Adipocyte (in vitro differentiated cells): ENCODE results near the gene ARFGEF3.
"Not testable (repeated sequence)": the region's sequence is repeated elsewhere in the genome, so short reads cannot be mapped to it uniquely, and the experiment has no call there.

Source experiments
- DNase-seq: peaks from one replicate; pipeline ENCODE4 v3.0.0-alpha.2; 2015; ENCODE audit warnings: low read depth
- H3K27me3 ChIP-seq: replicated peaks from 2 replicates; pipeline ENCODE4 v1.7.0; 2013; ENCODE audit warnings: mild to moderate bottlenecking, low read length, moderate library complexity; ENCODE audit not compliant: control insufficient read depth, insufficient read depth
- H3K36me3 ChIP-seq: 2 replicates; pipeline ENCODE4 v1.7.0; 2013; ENCODE audit warnings: low read length, mild to moderate bottlenecking, moderate library complexity; ENCODE audit not compliant: control insufficient read depth, insufficient read depth, severe bottlenecking
- H3K4me1 ChIP-seq: 2 replicates; pipeline ENCODE4 v1.7.0; 2013; ENCODE audit warnings: mild to moderate bottlenecking, low read length, moderate library complexity; ENCODE audit not compliant: control insufficient read depth, insufficient read depth
- H3K4me3 ChIP-seq: 2 replicates; pipeline ENCODE4 v1.7.0; 2013; ENCODE audit warnings: mild to moderate bottlenecking, low read length, moderate library complexity
- H3K9ac ChIP-seq: 2 replicates; pipeline ENCODE4 v1.7.0; 2013; ENCODE audit warnings: mild to moderate bottlenecking, low read length, moderate library complexity
- H3K9me3 ChIP-seq: 2 replicates; pipeline ENCODE4 v1.7.0; 2013; ENCODE audit warnings: mild to moderate bottlenecking, low read length, moderate library complexity; ENCODE audit not compliant: control insufficient read depth

The ARFGEF3 gene

DNA sequence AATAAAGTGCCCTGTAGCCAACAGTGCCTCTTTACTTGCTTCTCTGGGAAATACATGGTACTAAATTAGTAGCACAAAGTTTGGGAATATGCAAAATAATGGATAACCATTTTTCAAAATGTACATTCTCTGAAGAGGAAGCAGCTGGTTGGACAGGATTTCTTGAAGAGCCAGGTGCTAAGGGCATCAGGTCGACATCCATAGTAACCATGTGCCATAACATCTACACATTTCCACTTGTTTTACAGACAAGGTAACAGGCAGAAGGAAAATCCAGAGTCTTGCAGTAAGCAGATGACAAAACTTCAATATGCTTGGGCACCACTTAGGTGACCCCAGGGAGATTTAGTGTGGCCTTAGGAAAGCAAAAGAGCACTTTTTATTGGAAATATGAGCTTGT lies 179.4 kb downstream of the ARFGEF3 start:
- no peak overlapping the region for H3K4me3 ChIP-seq
- no peak for DNase-seq
- H3K36me3 ChIP-seq = no peaks in the 10 kb centered on the region
- no peaks in the 10 kb centered on the region for H3K4me1 ChIP-seq
- H3K9me3 ChIP-seq = no peaks in the 10 kb centered on the region
- no peak overlapping the region for H3K9ac ChIP-seq
- no peaks in the 10 kb centered on the region for H3K27me3 ChIP-seq

DNA sequence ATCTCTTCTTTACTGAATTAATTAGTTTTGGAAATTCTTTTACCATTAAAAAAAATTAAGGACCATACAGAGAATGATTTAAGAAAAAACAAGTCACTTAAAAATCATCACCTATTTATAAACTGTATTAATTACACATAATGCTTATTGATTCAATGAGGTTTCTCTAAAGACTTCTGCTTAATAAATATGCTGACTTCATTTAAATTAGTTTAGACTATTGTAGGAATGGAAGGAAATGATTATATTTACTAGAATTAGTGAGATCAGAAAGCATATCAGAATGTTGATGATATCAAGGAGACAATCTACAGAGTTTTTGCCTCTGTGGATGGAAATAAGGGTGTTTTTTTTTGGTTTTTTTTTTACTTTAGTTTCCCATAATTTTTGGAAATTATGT lies 181.4 kb downstream of the ARFGEF3 start:
- Histone ChIP-seq H3K36me3 (no peaks in the 10 kb centered on the region), H3K9ac (no peak overlapping the region), H3K4me1 (no peaks in the 10 kb centered on the region), H3K9me3 (no peaks in the 10 kb centered on the region), H3K27me3 (no peaks in the 10 kb centered on the region), H3K4me3 (no peak overlapping the region)
- no peak for DNase-seq

DNA sequence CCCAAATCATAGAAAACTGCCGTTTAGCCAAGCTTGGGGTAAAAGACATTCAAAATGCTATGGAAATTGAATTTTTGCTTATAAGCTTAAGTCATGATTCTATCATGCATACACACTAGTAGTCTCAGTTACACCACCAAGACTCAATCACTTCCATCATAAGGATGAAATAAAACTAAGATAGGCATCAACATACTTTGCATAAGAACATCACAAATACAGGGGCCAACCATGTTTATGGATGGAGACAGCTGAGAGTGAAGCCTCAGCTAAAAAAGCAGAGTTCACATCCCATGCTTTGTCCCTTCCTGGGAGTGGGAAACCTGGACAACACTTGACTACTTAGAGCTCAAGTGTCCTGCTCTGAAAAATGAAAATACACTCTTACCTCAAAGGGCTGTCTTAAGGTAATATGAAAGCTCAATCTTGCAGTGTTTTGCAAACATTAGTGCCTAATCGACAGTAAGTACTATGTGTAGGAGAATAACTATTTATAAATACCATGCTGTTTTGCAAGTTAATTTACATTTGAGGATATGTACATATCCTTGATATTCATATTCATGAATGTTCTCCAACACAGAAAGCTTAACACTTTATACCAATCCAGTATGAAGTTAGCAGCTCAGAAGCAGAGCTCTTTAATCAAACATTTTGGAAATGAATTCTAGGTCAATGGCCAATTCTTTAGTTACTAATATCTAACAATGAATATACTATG lies 184.0 kb downstream of the ARFGEF3 start:
- H3K9ac ChIP-seq = no peak overlapping the region
- H3K9me3 ChIP-seq = no peaks in the 10 kb centered on the region

DNA sequence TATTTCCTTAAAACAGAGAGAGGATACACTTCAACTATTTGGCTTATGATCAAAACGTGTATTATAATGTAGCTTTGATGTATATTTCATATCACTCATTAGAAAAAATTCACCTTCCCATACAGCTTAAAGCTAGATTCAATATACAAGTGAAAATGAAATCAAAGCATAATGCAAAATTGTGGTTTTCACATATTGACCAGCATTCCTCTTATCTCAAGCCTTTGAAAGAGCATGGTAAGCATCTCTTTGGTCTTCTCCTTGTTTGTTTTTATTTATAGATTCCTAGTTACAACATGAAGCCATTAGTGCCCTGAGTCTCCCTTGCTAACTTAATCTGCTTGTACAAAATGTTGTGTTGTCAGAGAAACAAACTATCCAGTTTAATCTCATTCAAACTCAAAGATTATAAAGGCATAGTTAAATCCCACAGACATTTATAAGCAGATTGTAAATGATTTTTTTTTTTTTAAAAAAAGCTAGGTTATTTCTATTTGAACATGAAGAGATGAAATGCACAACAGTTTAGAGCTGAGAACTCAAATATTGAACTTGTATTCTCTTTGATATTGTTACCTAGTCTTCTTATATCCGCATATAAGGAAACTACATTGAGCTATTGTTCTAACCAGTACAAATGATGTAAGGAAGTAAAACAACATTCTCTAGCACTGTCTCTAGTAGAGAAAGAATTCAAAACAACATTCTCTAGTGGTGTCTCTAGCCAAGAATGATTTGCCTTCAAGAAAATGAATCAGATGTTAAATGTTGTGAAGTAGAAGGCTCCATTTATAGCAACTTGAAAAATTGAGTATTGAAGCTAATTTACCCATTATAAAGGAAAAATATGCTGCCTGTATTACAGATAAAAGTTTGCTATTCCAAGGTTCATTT lies 184.8 kb downstream of the ARFGEF3 start:
- Histone ChIP-seq H3K36me3 (no peaks in the 10 kb centered on the region), H3K9ac (no peak overlapping the region), H3K9me3 (no peaks in the 10 kb centered on the region), H3K4me1 (no peaks in the 10 kb centered on the region), H3K4me3 (no peak overlapping the region), H3K27me3 (no peaks in the 10 kb centered on the region)
- peak; percentile 68 for DNase-seq

More for the DNA sequence above, 184.0 kb downstream of the ARFGEF3 start:
- Histone ChIP-seq H3K4me3 (no peak overlapping the region), H3K4me1 (no peaks in the 10 kb centered on the region), H3K36me3 (no peaks in the 10 kb centered on the region), H3K27me3 (no peaks in the 10 kb centered on the region)
- DNase-seq = no peak

DNA sequence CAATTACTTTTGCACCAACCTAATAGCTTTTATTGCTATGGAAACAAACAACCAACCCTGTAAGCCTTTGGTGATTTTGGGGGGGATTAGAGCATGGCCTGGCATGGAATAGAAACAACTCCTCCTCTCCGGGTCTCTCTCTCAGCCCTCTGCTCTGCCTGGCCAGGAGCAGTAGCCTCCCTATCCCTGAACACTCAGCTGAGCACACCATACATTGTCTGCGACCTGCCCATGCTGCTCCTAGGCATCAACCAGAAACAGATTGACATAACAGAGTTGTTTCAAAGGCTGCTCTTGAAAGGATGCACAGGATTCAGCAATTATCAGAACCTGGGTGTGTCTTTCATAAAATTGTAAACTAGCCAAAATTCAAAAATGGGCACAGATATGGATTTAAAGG lies 186.1 kb downstream of the ARFGEF3 start:
- Histone ChIP-seq H3K36me3 (no peaks in the 10 kb centered on the region), H3K9me3 (no peaks in the 10 kb centered on the region), H3K27me3 (peaks cover under 1% of the 10 kb centered on the region), H3K4me3 (no peak overlapping the region), H3K4me1 (no peaks in the 10 kb centered on the region), H3K9ac (no peak overlapping the region)
- DNase-seq = no peak

DNA sequence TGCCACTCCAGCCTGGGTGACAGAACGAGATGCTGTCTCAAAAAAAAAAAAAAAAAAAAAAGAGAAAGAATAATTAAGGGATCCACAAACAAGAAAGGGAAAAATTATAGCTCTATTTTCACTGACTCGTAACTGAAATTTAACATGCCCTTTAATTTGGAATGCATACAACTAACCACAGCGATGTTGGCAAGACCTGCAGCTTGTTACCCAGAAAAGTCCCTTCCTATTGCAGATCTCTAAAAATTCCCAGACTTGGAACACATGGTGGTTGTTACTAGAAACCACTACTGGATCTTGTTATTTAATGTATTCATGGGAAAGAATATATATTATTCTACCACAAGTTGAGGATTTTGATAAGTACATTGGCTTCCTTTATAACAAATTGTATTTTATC lies 188.2 kb downstream of the ARFGEF3 start:
- H3K9me3 ChIP-seq = no peaks in the 10 kb centered on the region
- no peak overlapping the region for H3K9ac ChIP-seq
- DNase-seq = peak; percentile 69
- peaks cover 8% of the 10 kb centered on the region for H3K27me3 ChIP-seq
- H3K4me1 ChIP-seq = no peaks in the 10 kb centered on the region
- H3K36me3 ChIP-seq = no peaks in the 10 kb centered on the region
- H3K4me3 ChIP-seq = no peak overlapping the region

DNA sequence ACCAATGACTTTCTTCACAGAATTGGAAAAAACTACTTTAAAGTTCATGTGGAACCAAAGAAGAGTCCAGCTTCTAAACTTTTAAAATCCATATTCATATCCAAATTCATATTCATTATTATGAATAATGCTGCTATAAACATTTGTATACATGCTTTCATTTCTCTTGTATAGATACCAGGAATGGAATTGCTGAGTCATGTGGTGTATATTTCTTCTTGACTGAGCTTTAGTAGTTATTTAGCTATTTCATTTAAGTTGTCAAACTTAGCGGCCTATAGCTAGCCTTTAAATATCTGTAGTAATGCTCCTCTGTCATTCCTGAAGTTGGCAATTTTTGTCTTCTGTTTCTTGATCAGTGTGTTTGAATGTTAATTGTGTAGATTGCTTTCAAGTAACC lies 196.2 kb downstream of the ARFGEF3 start:
- no peak overlapping the region for H3K4me3 ChIP-seq
- DNase-seq = no peak

DNA sequence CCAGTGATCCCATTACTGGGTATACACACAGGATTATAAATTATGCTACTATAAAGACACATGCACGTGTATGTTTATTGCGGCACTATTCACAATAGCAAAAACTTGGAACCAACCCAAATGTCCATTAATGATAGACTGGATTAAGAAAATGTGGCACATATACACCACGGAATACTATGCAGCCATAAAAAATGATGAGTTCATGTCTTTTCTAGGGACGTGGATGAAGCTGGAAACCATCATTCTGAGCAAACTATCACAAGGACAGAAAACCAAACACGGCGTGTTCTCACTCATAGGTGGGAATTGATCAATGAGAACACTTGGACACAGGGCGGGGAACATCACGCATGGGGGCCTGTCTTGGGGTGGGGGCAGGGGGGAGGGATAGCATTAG lies 206.9 kb downstream of the ARFGEF3 start:
- H3K36me3 ChIP-seq, H3K4me3 ChIP-seq, H3K27me3 ChIP-seq, H3K4me1 ChIP-seq, H3K9me3 ChIP-seq, DNase-seq, H3K9ac ChIP-seq: not testable (repeated sequence)

More for the DNA sequence above, 196.2 kb downstream of the ARFGEF3 start:
- Histone ChIP-seq H3K9ac (no peak overlapping the region), H3K27me3 (peaks cover 7% of the 10 kb centered on the region), H3K36me3 (no peaks in the 10 kb centered on the region), H3K9me3 (no peaks in the 10 kb centered on the region), H3K4me1 (no peaks in the 10 kb centered on the region)

DNA sequence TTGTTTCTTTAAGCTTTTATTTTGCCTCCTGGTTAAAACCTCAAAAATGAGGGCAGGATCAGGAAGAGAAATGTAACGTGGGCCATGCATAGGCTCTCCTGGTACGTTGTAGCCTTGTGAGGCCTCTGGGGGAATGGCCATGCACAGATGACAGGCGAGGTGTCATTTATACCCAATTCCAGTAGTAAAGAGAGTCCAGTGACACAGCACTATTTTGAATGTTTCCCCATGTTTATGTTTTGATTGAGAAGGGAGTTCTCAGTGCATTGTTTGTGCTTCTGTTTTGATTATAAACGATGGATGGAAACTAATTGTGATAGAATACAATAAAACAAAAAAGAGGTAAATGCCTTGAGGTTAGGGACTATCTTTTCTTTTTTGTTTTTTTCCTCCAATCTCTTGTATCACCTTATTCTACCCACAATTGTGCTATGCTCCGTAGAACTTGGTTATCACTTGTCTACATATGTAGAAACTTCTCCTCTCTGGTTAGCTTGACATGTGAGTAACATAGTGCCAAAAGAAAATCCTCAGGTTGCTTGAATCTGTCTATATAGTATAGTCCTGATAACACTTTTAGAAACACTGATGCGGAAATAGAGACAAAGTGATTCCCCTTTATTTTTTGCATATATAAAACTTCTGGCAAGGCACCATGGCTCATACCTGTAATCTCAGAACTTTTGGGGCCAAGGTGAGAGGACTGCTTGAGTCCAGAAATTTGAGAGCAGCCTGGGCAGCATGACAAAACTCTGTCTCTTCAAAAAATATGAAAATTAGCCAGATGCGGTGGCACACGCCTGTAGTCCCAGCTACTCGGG lies 209.1 kb downstream of the ARFGEF3 start:
- no peak for DNase-seq
- Histone ChIP-seq H3K9ac (no peak overlapping the region), H3K4me1 (no peaks in the 10 kb centered on the region), H3K27me3 (no peaks in the 10 kb centered on the region), H3K36me3 (no peaks in the 10 kb centered on the region), H3K9me3 (no peaks in the 10 kb centered on the region), H3K4me3 (no peak overlapping the region)

DNA sequence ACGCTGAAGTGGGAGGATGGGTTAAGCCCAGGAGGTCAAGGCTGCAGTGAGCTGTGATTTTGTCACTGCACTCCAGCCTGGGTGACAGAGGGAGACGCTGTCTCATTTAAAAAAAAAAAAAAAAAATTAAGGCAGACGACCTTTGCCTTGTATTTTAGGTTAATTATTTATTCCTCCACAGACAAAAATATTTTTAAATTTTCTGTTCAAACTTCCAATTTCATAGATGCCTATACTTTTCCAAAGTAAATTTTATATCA lies 209.6 kb downstream of the ARFGEF3 start:
- Histone ChIP-seq H3K36me3 (no peaks in the 10 kb centered on the region), H3K4me3 (no peak overlapping the region), H3K9me3 (no peaks in the 10 kb centered on the region), H3K27me3 (no peaks in the 10 kb centered on the region), H3K4me1 (no peaks in the 10 kb centered on the region), H3K9ac (no peak overlapping the region)
- DNase-seq = no peak

DNA sequence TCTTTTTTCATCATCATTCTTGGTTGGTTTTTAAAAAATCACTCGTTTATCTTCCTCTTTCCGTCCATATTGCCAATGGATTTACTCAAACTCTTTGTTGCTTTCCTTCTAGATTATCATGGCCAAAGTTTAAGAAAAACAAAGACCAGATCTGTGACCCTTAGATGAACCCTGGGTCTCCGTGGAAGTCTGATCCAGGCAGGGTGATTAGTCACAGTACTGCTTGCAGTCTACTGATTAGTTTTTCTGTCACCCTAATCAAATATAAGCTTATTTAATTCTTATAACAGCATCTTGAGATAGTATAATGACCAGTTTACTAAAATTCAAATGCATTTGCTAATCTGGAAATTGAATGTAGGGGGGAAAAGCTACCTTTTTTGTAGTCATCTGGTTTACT lies 210.0 kb downstream of the ARFGEF3 start:
- H3K27me3 ChIP-seq = no peaks in the 10 kb centered on the region
- no peak overlapping the region for H3K4me3 ChIP-seq
- H3K9me3 ChIP-seq = no peaks in the 10 kb centered on the region
- no peak for DNase-seq
- no peak overlapping the region for H3K9ac ChIP-seq
- H3K36me3 ChIP-seq = no peaks in the 10 kb centered on the region
- H3K4me1 ChIP-seq = no peaks in the 10 kb centered on the region
